Esophagus muscularis mucosa (tissue), 3 donors: ENCODE data around the gene TNRC6C.

Experiments
- POLR2A ChIP-seq: fragments of 450-650 bp; IDR thresholded peaks from one replicate; pipeline ENCODE4 v1.6.1; 2017; ENCODE audit warnings: antibody characterized with exemption, moderate library complexity, mild to moderate bottlenecking, low read depth
- POLR2AphosphoS5 ChIP-seq, 2 donors: sonication (generic); formaldehyde crosslinking; IDR thresholded peaks; one replicate each; pipeline ENCODE4 v1.6.1; 2017; ENCODE audit warnings: antibody characterized with exemption in 2 of 2
- TF ChIP-seq, protein P1 (sequence below), 3 experiments: fragments of 200-600 bp in 2 of 3; fragments of 450-650 bp in 1 of 3; sonication (generic) in 2 of 3; IDR thresholded peaks; one replicate each; pipeline ENCODE4 v1.5.1; 2017 to 2019; ENCODE audit warnings: antibody characterized with exemption in 3 of 3, mild to moderate bottlenecking in 2 of 3, moderate library complexity in 1 of 3

DNA sequence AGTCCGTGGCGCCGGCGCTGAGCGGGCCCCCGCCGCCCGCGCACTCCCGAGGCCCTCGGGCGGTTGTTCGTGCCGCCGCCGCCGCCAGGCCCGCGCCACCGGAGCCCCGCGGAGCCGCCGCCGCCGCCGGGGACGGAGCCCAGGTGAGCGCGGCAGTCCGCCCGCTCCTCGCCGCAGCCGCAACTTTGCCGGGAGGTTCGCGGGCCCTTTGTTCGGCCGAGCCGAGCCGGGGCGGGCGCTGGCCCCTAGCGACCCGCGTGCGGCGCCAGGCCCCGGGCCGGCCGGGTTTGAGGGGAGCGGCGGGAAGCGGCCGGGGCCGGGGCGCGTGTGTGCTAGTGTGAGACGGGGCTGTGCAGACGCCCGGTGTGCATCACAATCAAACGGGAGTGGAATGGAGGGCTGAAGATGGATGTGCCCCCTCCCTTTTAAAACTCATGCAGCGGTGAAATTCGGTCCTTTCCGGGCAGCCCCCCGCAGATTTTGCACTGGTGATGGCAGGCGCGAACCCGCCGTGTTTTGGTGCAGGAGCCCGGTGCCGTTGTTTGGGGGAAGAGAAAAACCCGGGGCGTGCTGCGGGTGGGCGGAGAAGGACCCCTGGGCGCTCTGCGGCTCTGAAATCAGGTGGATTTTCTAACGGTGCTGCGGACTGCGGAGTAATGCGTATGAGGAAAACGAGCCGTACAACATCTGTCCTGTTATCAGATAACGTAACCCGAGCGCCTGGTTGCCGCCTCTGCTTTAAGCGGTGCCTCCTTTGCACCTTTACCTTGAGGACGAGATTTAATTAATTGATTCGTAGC lies 823 bp downstream of the TNRC6C start:
- TF ChIP-seq, protein P1, sequence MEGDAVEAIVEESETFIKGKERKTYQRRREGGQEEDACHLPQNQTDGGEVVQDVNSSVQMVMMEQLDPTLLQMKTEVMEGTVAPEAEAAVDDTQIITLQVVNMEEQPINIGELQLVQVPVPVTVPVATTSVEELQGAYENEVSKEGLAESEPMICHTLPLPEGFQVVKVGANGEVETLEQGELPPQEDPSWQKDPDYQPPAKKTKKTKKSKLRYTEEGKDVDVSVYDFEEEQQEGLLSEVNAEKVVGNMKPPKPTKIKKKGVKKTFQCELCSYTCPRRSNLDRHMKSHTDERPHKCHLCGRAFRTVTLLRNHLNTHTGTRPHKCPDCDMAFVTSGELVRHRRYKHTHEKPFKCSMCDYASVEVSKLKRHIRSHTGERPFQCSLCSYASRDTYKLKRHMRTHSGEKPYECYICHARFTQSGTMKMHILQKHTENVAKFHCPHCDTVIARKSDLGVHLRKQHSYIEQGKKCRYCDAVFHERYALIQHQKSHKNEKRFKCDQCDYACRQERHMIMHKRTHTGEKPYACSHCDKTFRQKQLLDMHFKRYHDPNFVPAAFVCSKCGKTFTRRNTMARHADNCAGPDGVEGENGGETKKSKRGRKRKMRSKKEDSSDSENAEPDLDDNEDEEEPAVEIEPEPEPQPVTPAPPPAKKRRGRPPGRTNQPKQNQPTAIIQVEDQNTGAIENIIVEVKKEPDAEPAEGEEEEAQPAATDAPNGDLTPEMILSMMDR (IDR thresholded peaks at IDR 0.05) = no peak
- TF ChIP-seq POLR2A (no peak), POLR2AphosphoS5 (IDR thresholded peaks at IDR 0.05) (no peak)
